H1 (cell line): ENCODE results near the gene FGF14. TPM values are rescaled to one million over a fixed set of nuclear protein-coding genes. Genes with fewer than 3 reads are reported as not detected.

Experiments
- CTCF ChIA-PET: fragments of 300-600 bp; sonication (Branson Sonifier 250); formaldehyde crosslinking; loops from one replicate; lab custom pipeline; 2021; ENCODE audit not compliant: partially characterized antibody; lab: Charles Lee
- POLR2A ChIA-PET: fragments of 300-600 bp; sonication (Branson Sonifier 250); formaldehyde crosslinking; loops from one replicate; lab custom pipeline; 2021; ENCODE audit warnings: inconsistent platforms; ENCODE audit not compliant: partially characterized antibody; lab: Charles Lee
- DNase-seq, 2 experiments: peaks; one replicate each; pipeline versions ENCODE4 v3.0.0 to v3.0.0-alpha.2; 2010 to 2022; ENCODE audit warnings: low spot score in 2 of 2, low read depth in 1 of 2, mixed read lengths in 1 of 2
- FAIRE-seq: peaks from 2 replicates; lab custom pipeline; 2011; peaks lifted over from hg19 to GRCh38; lab: Jason Lieb, UNC
- H2AFZ ChIP-seq: 2 replicates; pipeline ENCODE4 v1.8.1; 2012; ENCODE audit warnings: low read length, inconsistent platforms
- H2AK5ac ChIP-seq: 2 replicates; pipeline ENCODE4 v1.6.1; 2013; ENCODE audit warnings: low read depth, low read length
- H2BK120ac ChIP-seq: replicated peaks from 2 replicates; pipeline ENCODE3; 2013; ENCODE audit warnings: low read depth, low read length, inconsistent platforms
- H2BK12ac ChIP-seq: 2 replicates; pipeline ENCODE4 v1.6.1; 2013; ENCODE audit warnings: low read depth, low read length
- H2BK15ac ChIP-seq: 2 replicates; pipeline ENCODE4 v1.6.1; 2013; ENCODE audit warnings: low read length
- H2BK20ac ChIP-seq: 2 replicates; pipeline ENCODE4 v1.6.1; 2013; ENCODE audit warnings: low read length
- H2BK5ac ChIP-seq: 2 replicates; pipeline ENCODE4 v1.6.1; 2013; ENCODE audit warnings: low read depth, low read length
- H3K14ac ChIP-seq: 2 replicates; pipeline ENCODE4 v1.6.1; 2013; ENCODE audit warnings: inconsistent platforms; ENCODE audit not compliant: insufficient read length
- H3K18ac ChIP-seq: 2 replicates; pipeline ENCODE4 v1.6.1; 2013; ENCODE audit warnings: low read length; ENCODE audit errors: extremely low read depth
- H3K23ac ChIP-seq: 2 replicates; pipeline ENCODE4 v1.6.1; 2013; ENCODE audit warnings: inconsistent platforms; ENCODE audit not compliant: insufficient read length
- H3K23me2 ChIP-seq: 2 replicates; pipeline ENCODE4 v1.6.1; 2013; ENCODE audit warnings: low read depth, low read length
- H3K27ac ChIP-seq: 2 replicates; pipeline ENCODE4 v1.6.1; 2011; ENCODE audit warnings: low read depth, low read length, inconsistent platforms
- H3K27me3 ChIP-seq, 4 experiments: replicated peaks in 1 of 4; 1 replicate in 1 of 4; 2 replicates in 3 of 4; pipeline versions ENCODE4 v1.6.1 to v1.8.1; 2011 to 2013; ENCODE audit warnings: low read length in 3 of 4, mild to moderate bottlenecking in 3 of 4, inconsistent platforms in 2 of 4, mixed read lengths in 2 of 4, moderate library complexity in 1 of 4; ENCODE audit not compliant: control insufficient read depth in 3 of 4, insufficient read depth in 3 of 4; ENCODE audit errors: extremely low read depth in 1 of 4
- H3K36me3 ChIP-seq, 4 experiments: 2 replicates each; pipeline versions ENCODE4 v1.6.1 to v1.8.1; 2011 to 2013; ENCODE audit warnings: mild to moderate bottlenecking in 4 of 4, low read length in 3 of 4, moderate library complexity in 2 of 4, control low read depth in 1 of 4, inconsistent platforms in 1 of 4; ENCODE audit not compliant: insufficient read depth in 4 of 4, control insufficient read depth in 2 of 4
- H3K4ac ChIP-seq: replicated peaks from 2 replicates; pipeline ENCODE3; 2013; ENCODE audit warnings: low read length, low read depth, mixed read lengths, inconsistent platforms; ENCODE audit not compliant: insufficient read length
- H3K4me1 ChIP-seq, 4 experiments: replicated peaks in 1 of 4; 1 replicate in 1 of 4; 2 replicates in 3 of 4; pipeline versions ENCODE4 v1.6.1 to v1.8.1; 2011 to 2013; ENCODE audit warnings: low read length in 3 of 4, inconsistent platforms in 2 of 4, mixed read lengths in 1 of 4; ENCODE audit not compliant: insufficient read depth in 4 of 4, control insufficient read depth in 3 of 4
- H3K4me2 ChIP-seq, 2 experiments: 2 replicates each; pipeline versions ENCODE4 v1.6.1 to v1.8.1; 2011 to 2013; ENCODE audit warnings: low read depth in 2 of 2, low read length in 2 of 2, control low read depth in 1 of 2, inconsistent platforms in 1 of 2, mild to moderate bottlenecking in 1 of 2; ENCODE audit not compliant: insufficient read depth in 1 of 2
- H3K4me3 ChIP-seq, 4 experiments: fragments of 200-600, 300-600 bp in 1 of 4; sonication (generic), shearing (Covaris generic), sonication (Bioruptor Twin) in 1 of 4; 2 replicates each; pipeline versions ENCODE4 v1.5.1 to v1.8.1; 2011 to 2016; ENCODE audit warnings: low read length in 4 of 4, low read depth in 3 of 4, control low read depth in 2 of 4, inconsistent platforms in 2 of 4, mild to moderate bottlenecking in 2 of 4, mixed read lengths in 1 of 4, moderate library complexity in 1 of 4; ENCODE audit not compliant: insufficient read depth in 2 of 4; ENCODE audit errors: extremely low read depth in 1 of 4
- H3K56ac ChIP-seq: replicated peaks from 2 replicates; pipeline ENCODE3; 2013; ENCODE audit warnings: low read depth, mild to moderate bottlenecking, mixed read lengths, low read length, inconsistent platforms; ENCODE audit not compliant: insufficient read length
- H3K79me1 ChIP-seq: 2 replicates; pipeline ENCODE4 v1.6.1; 2013; ENCODE audit warnings: low read depth, low read length, control low read depth
- H3K79me2 ChIP-seq, 2 experiments: 2 replicates each; pipeline versions ENCODE4 v1.6.1 to v1.8.1; 2012 to 2013; ENCODE audit warnings: low read length in 2 of 2, mild to moderate bottlenecking in 2 of 2, inconsistent platforms in 1 of 2; ENCODE audit not compliant: insufficient read depth in 2 of 2, control insufficient read depth in 1 of 2
- H3K9ac ChIP-seq, 4 experiments: replicated peaks in 1 of 4; 1 replicate in 1 of 4; 2 replicates in 3 of 4; pipeline versions ENCODE4 v1.6.1 to v1.8.1; 2011 to 2013; ENCODE audit warnings: low read depth in 3 of 4, low read length in 3 of 4, control low read depth in 2 of 4, mild to moderate bottlenecking in 2 of 4, moderate library complexity in 2 of 4, inconsistent platforms in 1 of 4; ENCODE audit errors: extremely low read depth in 1 of 4
- H3K9me3 ChIP-seq, 2 experiments: 2 replicates each; pipeline versions ENCODE4 v1.6.1 to v1.8.1; 2012 to 2013; ENCODE audit warnings: mild to moderate bottlenecking in 2 of 2, moderate library complexity in 2 of 2, control low read depth in 1 of 2, inconsistent platforms in 1 of 2, low read depth in 1 of 2, low read length in 1 of 2, mixed read lengths in 1 of 2; ENCODE audit not compliant: insufficient read depth in 2 of 2
- H4K20me1 ChIP-seq, 2 experiments: replicated peaks in 1 of 2; 2 replicates each; pipeline versions ENCODE3 to v1.8.1; 2011 to 2013; ENCODE audit warnings: inconsistent platforms in 2 of 2, low read length in 2 of 2, mild to moderate bottlenecking in 1 of 2; ENCODE audit not compliant: insufficient read depth in 2 of 2, control insufficient read depth in 1 of 2
- H4K5ac ChIP-seq: 2 replicates; pipeline ENCODE4 v1.6.1; 2013; ENCODE audit warnings: low read length, low read depth, mixed read lengths, inconsistent platforms; ENCODE audit not compliant: insufficient read length
- H4K8ac ChIP-seq: 2 replicates; pipeline ENCODE4 v1.8.0; 2013; ENCODE audit warnings: mild to moderate bottlenecking, moderate library complexity, low read length, inconsistent platforms; ENCODE audit not compliant: insufficient read depth; ENCODE audit errors: extremely low read depth
- H4K91ac ChIP-seq: replicated peaks from 2 replicates; pipeline ENCODE3; 2013; ENCODE audit warnings: low read length, mixed read lengths, inconsistent platforms; ENCODE audit not compliant: insufficient read length
- BACH1 ChIP-seq: IDR thresholded peaks from 2 replicates; pipeline ENCODE4 v1.6.1; 2012; ENCODE audit warnings: low read length, improper control_type of control experiment
- EZH2 ChIP-seq: fragments of 200-600 bp; sonication (generic); IDR thresholded peaks from 2 replicates; pipeline ENCODE4 v1.7.1; 2012; ENCODE audit warnings: low read depth, mild to moderate bottlenecking, moderate library complexity, low read length, inconsistent platforms; ENCODE audit not compliant: severe bottlenecking
- HDAC2 ChIP-seq, 2 experiments: fragments of 300-600 bp in 1 of 2; sonication (generic) in 1 of 2; IDR thresholded peaks; 2 replicates each; pipeline ENCODE4 v1.6.1; 2011 to 2012; ENCODE audit warnings: low read depth in 2 of 2, low read length in 2 of 2, mild to moderate bottlenecking in 2 of 2, moderate library complexity in 2 of 2, borderline replicate concordance in 1 of 2, inconsistent platforms in 1 of 2
- SP1 ChIP-seq: IDR thresholded peaks from 2 replicates; pipeline ENCODE4 v1.6.1; 2011; ENCODE audit warnings: low read depth, low read length
- SRF ChIP-seq: IDR thresholded peaks from 2 replicates; pipeline ENCODE4 v1.6.1; 2011; ENCODE audit warnings: mild to moderate bottlenecking, low read depth, low read length, moderate library complexity
- SUZ12 ChIP-seq: fragments of 200-600 bp; sonication (generic); IDR thresholded peaks from 2 replicates; pipeline ENCODE4 v1.6.1; 2012; ENCODE audit warnings: mild to moderate bottlenecking, inconsistent platforms, low read length, moderate library complexity, mixed read lengths
- YY1 ChIP-seq: IDR thresholded peaks from 2 replicates; pipeline ENCODE4 v1.6.1; 2011; ENCODE audit warnings: low read depth, mild to moderate bottlenecking, low read length
- WGBS, 2 experiments: shearing (Covaris generic) in 1 of 2; methylation state at CpG; one replicate each; pipeline versions ENCODE4 v1.1.6 to v1.1.7; 2013 to 2015; ENCODE audit warnings: low lambda C conversion rate in 2 of 2, mixed read lengths in 2 of 2, inconsistent platforms in 1 of 2, low coverage in 1 of 2, missing lambda C conversion rate in 1 of 2; ENCODE audit not compliant: insufficient replicate concordance in 2 of 2, insufficient coverage in 1 of 2, insufficient read length in 1 of 2; ENCODE audit errors: extremely low coverage in 1 of 2, missing lambda C conversion rate in 1 of 2; 5-methylcytosine and 5-hydroxymethylcytosine counted together
- polyA plus RNA-seq, 7 experiments: library from polyadenylated mRNA; depleted of rRNA in 3 of 7; stranded (reverse) in 5 of 7; unstranded in 2 of 7; fragments of >200 nt in 5 of 7; fragments of 200-250 nt in 2 of 7; gene quantifications; 1 replicate in 5 of 7; 2 replicates in 1 of 7; 4 replicates in 1 of 7; pipeline versions ENCODE4 v1.2.1 to v1.2.3, GENCODE V29; 2011 to 2013; ENCODE audit warnings: missing spikeins in 2 of 7, mixed read lengths in 2 of 7
- total RNA-seq: library from RNA; stranded (reverse); fragmentation: NEBNext Ultra II Directional; extraction: Animal tissue kit (Norgen Biotek cat#: 25700); gene quantifications from 2 replicates; pipeline ENCODE4 v1.2.1, GENCODE V29; 2021
- TF ChIP-seq, protein P1 (sequence below), 3 experiments: IDR thresholded peaks; 1 replicate in 2 of 3; 2 replicates in 1 of 3; pipeline versions ENCODE4 v1.5.1 to v1.6.1; 2011; ENCODE audit warnings: low read length in 3 of 3, mild to moderate bottlenecking in 3 of 3, inconsistent platforms in 2 of 3, low read depth in 1 of 3, moderate library complexity in 1 of 3; ENCODE audit not compliant: insufficient read depth in 1 of 3; ENCODE audit errors: control extremely low read depth in 1 of 3
- TF ChIP-seq, protein P2 (sequence below): IDR thresholded peaks from 2 replicates; pipeline ENCODE4 v1.6.1; 2012; ENCODE audit warnings: inconsistent platforms

The FGF14 gene
- total and polyA plus RNA-seq, 2 of the 8 experiments (the other 6 are each of a cell fraction or from before 2014, with no cell fraction given) = 0.05 to 0.58 TPM

DNA sequence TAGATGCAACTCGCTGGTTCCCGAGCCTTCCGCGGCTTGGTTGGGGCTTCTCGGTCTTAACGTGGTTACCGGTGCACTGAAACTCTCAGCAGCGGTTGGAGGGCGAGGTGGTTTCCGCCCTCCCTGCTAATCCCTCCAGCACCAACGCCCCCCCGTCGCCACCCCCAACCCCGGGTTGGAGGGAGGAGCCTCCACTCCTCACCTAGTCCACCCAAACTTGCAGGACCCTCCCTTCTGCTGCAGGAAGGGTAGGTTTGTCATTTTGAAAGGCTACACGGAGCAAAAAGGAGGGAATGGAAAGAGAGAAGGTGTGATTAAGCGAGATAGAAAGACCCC lies 484.4 kb downstream of the FGF14 start:
- Histone ChIP-seq H3K56ac (no peak overlapping the region), H4K91ac (no peak overlapping the region), H3K14ac (no peak overlapping the region), H3K4me3 (peak overlapping the region; percentile 31 to 68 (median 46)), H3K9me3 (no peaks in the 10 kb centered on the region), H2BK5ac (no peak overlapping the region), H3K27ac (no peak overlapping the region), H2BK12ac (no peak overlapping the region), H2AFZ (no peak overlapping the region), H4K8ac (no peak overlapping the region), H3K18ac (no peak overlapping the region), H3K9ac (0 out of 7 replicates have a peak overlapping the region, but pooled peaks of 1 of the 4 experiments have one; percentile 12), H3K4me1 (peaks cover 3 to 7% (median 3%) of the 10 kb centered on the region in 4 experiments), H2BK15ac (no peak overlapping the region), H3K23ac (no peak overlapping the region), H3K36me3 (no peaks in the 10 kb centered on the region), H4K20me1 (no peaks in the 10 kb centered on the region), H2BK20ac (no peak overlapping the region), H3K79me2 (no peaks in the 10 kb centered on the region), H2AK5ac (no peak overlapping the region), H3K4me2 (peak overlapping the region; percentile 67 to 90), H4K5ac (no peak overlapping the region), H3K79me1 (no peaks in the 10 kb centered on the region), H3K23me2 (peaks cover 11% of the 10 kb centered on the region), H3K4ac (no peak overlapping the region), H2BK120ac (no peak overlapping the region), H3K27me3 (peaks cover 26 to 56% (median 43%) of the 10 kb centered on the region in 4 experiments)
- WGBS, 2 experiments = 2% methylated on average over 12 of the region's 16 CpGs; no CpG with 5 or more reads in 1 of the 2 experiments
- DNase-seq (peak in 1 of 2 experiments; percentile 51), FAIRE-seq (no peak)
- ChIA-PET POLR2A (interaction anchor here (1.0 kb wide), 1 partner anchor 43 kb away, joined by 3 read pairs; no protein-coding TSS in a partner anchor), CTCF (interaction anchor here (0.7 to 4.8 kb wide), 4 partner anchors 24 to 942 kb away, joined by 3 to 44 read pairs (median 4); no protein-coding TSS in a partner anchor)
- TF ChIP-seq, protein P1, sequence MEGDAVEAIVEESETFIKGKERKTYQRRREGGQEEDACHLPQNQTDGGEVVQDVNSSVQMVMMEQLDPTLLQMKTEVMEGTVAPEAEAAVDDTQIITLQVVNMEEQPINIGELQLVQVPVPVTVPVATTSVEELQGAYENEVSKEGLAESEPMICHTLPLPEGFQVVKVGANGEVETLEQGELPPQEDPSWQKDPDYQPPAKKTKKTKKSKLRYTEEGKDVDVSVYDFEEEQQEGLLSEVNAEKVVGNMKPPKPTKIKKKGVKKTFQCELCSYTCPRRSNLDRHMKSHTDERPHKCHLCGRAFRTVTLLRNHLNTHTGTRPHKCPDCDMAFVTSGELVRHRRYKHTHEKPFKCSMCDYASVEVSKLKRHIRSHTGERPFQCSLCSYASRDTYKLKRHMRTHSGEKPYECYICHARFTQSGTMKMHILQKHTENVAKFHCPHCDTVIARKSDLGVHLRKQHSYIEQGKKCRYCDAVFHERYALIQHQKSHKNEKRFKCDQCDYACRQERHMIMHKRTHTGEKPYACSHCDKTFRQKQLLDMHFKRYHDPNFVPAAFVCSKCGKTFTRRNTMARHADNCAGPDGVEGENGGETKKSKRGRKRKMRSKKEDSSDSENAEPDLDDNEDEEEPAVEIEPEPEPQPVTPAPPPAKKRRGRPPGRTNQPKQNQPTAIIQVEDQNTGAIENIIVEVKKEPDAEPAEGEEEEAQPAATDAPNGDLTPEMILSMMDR (IDR thresholded peaks at IDR 0.05; ENCODE audit: control extremely low read depth in 1 of 3, insufficient read depth in 1 of 3, low read depth in 1 of 3, low read length in 3 of 3) = no peak
- TF ChIP-seq SRF (no peak), SUZ12 (0 out of 2 replicates have a peak, but pooled peaks have one; percentile 65), BACH1 (no peak), SP1 (no peak), HDAC2 (IDR thresholded peaks at IDR 0.05; ENCODE audit: borderline replicate concordance in 1 of 2, low read depth in 2 of 2, low read length in 2 of 2) (no peak), YY1 (no peak), EZH2 (peak; percentile 61)
- TF ChIP-seq, protein P2, sequence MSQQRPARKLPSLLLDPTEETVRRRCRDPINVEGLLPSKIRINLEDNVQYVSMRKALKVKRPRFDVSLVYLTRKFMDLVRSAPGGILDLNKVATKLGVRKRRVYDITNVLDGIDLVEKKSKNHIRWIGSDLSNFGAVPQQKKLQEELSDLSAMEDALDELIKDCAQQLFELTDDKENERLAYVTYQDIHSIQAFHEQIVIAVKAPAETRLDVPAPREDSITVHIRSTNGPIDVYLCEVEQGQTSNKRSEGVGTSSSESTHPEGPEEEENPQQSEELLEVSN = 0 out of 2 replicates have a peak, but pooled peaks have one; percentile 19
